ENCODE measurements around the gene FOLR1. TPM values are rescaled to one million over a fixed set of nuclear protein-coding genes. Genes with fewer than 3 reads are reported as not detected.

Gene FOLR1
- polyA plus RNA-seq, 1 of the 3 experiments (the other 2 are of a cell fraction): not detected

DNA sequence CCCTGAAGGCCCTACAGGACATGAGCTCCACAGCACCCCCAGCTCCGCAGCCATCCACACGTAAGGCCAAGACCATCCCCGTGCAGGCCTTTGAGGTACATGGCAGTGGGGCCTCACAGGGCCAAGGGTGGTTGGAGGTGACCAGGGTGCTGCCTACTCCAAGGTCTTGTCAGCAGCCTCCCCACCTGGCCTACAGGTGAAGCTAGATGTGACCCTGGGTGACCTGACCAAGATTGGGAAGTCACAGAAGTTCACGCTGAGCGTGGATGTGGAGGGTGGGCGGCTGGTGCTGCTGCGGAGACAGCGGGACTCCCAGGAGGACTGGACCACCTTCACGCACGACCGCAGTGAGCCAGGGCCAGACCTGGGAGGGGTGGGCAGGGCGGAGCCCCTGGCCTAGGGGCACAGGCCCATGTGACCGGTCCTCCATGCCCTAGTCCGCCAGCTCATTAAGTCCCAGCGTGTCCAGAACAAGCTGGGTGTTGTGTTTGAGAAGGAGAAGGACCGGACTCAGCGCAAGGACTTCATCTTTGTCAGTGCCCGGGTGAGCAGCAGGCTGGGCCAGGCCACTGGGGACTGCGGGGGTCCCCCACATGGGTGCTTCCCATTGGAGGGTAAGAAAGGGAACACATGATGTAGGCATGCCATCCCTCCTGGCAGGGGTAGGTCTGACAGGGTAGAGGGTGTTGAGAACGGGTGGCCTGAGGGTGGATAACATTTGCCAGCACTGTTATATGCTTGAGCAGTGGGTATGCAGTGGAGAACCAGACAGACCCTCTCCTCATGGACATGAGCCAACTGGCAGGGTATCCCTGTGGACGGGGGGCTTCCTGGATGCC, 38.2 kb downstream of the FOLR1 start (continued):
- TF ChIP-seq, protein P1, sequence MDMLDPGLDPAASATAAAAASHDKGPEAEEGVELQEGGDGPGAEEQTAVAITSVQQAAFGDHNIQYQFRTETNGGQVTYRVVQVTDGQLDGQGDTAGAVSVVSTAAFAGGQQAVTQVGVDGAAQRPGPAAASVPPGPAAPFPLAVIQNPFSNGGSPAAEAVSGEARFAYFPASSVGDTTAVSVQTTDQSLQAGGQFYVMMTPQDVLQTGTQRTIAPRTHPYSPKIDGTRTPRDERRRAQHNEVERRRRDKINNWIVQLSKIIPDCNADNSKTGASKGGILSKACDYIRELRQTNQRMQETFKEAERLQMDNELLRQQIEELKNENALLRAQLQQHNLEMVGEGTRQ (IDR thresholded peaks at IDR 0.05; ENCODE audit: borderline replicate concordance, low read depth, low read length): no peak

DNA sequence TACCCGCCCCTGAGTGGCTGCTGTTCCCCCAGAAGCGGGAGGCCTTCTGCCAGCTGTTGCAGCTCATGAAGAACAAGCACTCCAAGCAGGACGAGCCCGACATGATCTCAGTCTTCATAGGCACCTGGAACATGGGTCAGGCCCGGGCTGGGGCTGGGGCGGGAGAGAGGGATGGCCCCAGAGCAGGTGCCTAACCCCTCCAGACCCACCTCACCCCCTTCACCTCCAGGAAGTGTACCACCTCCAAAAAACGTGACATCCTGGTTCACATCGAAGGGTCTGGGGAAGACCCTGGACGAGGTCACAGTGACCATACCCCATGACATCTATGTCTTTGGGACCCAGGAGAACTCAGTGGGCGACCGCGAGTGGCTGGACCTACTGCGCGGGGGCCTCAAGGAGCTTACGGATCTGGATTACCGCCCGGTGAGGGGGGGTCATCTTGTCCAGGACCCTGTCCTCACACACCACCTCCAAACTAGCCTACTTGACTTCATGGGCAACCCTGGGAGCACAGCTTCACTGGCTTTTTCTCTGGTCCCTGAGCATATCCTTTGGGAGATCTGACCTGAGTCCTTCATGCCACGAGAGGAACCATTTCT, 38.9 kb downstream of the FOLR1 start:
- Histone ChIP-seq H3F3A (replicated peaks; ENCODE audit: insufficient read depth) (peaks cover 26% of the 10 kb centered on the region), H3K4me2 (no peak overlapping the region), H3K27ac (ENCODE audit: low read depth in 2 of 2, low read length in 1 of 2) (no peak overlapping the region), H3K4me3 (ENCODE audit: low read depth in 2 of 2, low read length in 1 of 2) (no peak overlapping the region), H2AFZ (ENCODE audit: low read depth) (no peak overlapping the region), H3K9me2 (no peaks in the 10 kb centered on the region), H3K9ac (no peak overlapping the region), H3K27me3 (ENCODE audit: insufficient read depth) (no peaks in the 10 kb centered on the region), H3K79me2 (ENCODE audit: insufficient read depth) (peaks cover 39% of the 10 kb centered on the region), H4K20me1 (ENCODE audit: insufficient read depth) (peaks cover 40% of the 10 kb centered on the region), H3K9me3 (no peaks in the 10 kb centered on the region), H3K36me3 (replicated peaks in 1 of 2; ENCODE audit: control insufficient read depth in 1 of 2, insufficient read depth in 2 of 2, low read length in 1 of 2) (peaks cover 66 to 79% of the 10 kb centered on the region in 2 experiments), H3K4me1 (ENCODE audit: control insufficient read depth in 1 of 2, insufficient read depth in 2 of 2, low read depth in 1 of 2, low read length in 1 of 2) (peaks cover 1 to 31% of the 10 kb centered on the region in 2 experiments; a peak in 3 of 4 replicates)
- ChIA-PET CTCF (interaction anchor here (1.0 to 9.1 kb wide), 2 partner anchors 87 to 199 kb away, joined by 4 to 73 read pairs; no protein-coding TSS in a partner anchor), POLR2A (no interaction called here)
- WGBS (ENCODE audit: low lambda C conversion rate): 100% methylated on average over 8 of the region's 18 CpGs
- no peak for TF ChIP-seq RXRA (IDR thresholded peaks at IDR 0.05; ENCODE audit: borderline replicate concordance, low read depth)
- no peak for TF ChIP-seq GABPA (IDR thresholded peaks at IDR 0.05; ENCODE audit: low read depth)
- no peak for TF ChIP-seq NRF1 (IDR thresholded peaks at IDR 0.05; ENCODE audit: low read depth, low read length)
- no peak for TF ChIP-seq TCF12 (IDR thresholded peaks at IDR 0.05)
- no peak for TF ChIP-seq RFX5 (IDR thresholded peaks at IDR 0.05; ENCODE audit: low read length)
- no peak for TF ChIP-seq CHD2 (IDR thresholded peaks at IDR 0.05; ENCODE audit: low read length, partially characterized antibody)
- TF ChIP-seq, protein P2, sequence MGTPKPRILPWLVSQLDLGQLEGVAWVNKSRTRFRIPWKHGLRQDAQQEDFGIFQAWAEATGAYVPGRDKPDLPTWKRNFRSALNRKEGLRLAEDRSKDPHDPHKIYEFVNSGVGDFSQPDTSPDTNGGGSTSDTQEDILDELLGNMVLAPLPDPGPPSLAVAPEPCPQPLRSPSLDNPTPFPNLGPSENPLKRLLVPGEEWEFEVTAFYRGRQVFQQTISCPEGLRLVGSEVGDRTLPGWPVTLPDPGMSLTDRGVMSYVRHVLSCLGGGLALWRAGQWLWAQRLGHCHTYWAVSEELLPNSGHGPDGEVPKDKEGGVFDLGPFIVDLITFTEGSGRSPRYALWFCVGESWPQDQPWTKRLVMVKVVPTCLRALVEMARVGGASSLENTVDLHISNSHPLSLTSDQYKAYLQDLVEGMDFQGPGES (IDR thresholded peaks at IDR 0.05; ENCODE audit: low read depth, low read length): no peak
- TF ChIP-seq FOXM1 (IDR thresholded peaks at IDR 0.05; ENCODE audit: low read depth): no peak
- no peak for TF ChIP-seq ELF1 (IDR thresholded peaks at IDR 0.05)
- TF ChIP-seq, protein P3, sequence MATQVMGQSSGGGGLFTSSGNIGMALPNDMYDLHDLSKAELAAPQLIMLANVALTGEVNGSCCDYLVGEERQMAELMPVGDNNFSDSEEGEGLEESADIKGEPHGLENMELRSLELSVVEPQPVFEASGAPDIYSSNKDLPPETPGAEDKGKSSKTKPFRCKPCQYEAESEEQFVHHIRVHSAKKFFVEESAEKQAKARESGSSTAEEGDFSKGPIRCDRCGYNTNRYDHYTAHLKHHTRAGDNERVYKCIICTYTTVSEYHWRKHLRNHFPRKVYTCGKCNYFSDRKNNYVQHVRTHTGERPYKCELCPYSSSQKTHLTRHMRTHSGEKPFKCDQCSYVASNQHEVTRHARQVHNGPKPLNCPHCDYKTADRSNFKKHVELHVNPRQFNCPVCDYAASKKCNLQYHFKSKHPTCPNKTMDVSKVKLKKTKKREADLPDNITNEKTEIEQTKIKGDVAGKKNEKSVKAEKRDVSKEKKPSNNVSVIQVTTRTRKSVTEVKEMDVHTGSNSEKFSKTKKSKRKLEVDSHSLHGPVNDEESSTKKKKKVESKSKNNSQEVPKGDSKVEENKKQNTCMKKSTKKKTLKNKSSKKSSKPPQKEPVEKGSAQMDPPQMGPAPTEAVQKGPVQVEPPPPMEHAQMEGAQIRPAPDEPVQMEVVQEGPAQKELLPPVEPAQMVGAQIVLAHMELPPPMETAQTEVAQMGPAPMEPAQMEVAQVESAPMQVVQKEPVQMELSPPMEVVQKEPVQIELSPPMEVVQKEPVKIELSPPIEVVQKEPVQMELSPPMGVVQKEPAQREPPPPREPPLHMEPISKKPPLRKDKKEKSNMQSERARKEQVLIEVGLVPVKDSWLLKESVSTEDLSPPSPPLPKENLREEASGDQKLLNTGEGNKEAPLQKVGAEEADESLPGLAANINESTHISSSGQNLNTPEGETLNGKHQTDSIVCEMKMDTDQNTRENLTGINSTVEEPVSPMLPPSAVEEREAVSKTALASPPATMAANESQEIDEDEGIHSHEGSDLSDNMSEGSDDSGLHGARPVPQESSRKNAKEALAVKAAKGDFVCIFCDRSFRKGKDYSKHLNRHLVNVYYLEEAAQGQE (IDR thresholded peaks at IDR 0.05; ENCODE audit: low read depth, low read length): no peak
- DNase-seq: no peak
